HepG2 (cell line): ENCODE results near the gene LGALS16. TPM values are rescaled to one million over a fixed set of nuclear protein-coding genes. Genes with fewer than 3 reads are reported as not detected.

Source experiments
- ATAC-seq: fragments of 200-7000 bp; cut with Tn5 transposase; 3 replicates; pipeline ENCODE4 v1.9.1; 2020; ENCODE audit warnings: mild to moderate bottlenecking, moderate library complexity
- BruUV-seq: library from RNA; stranded (reverse); fragments of 400-500 nt; replicated peaks from 2 replicates; lab custom pipeline; 2021; lab: Mats Ljungman, UMichigan
- CTCF ChIA-PET: fragments of 300-600 bp; formaldehyde crosslinking; extraction: SDS; loops from one replicate; lab custom pipeline; 2021; ENCODE audit warnings: low total read pairs, inconsistent platforms, low intra/inter-chr PET ratio; lab: Yijun Ruan, JAX
- POLR2A ChIA-PET: fragments of 350-600 bp; sonication (Branson Sonifier 250); formaldehyde crosslinking; loops from one replicate; lab custom pipeline; 2020; ENCODE audit warnings: antibody characterized with exemption, inconsistent platforms; lab: Yijun Ruan, JAX
- DNase-seq: peaks from one replicate; pipeline ENCODE4 v3.0.0-alpha.2; 2015; ENCODE audit warnings: low spot score
- FAIRE-seq: peaks from 3 replicates; lab custom pipeline; 2011; peaks lifted over from hg19 to GRCh38; lab: Jason Lieb, UNC
- H2AFZ ChIP-seq: one replicate; pipeline ENCODE4 v1.6.1; 2011; ENCODE audit warnings: low read length, inconsistent platforms
- H3K27ac ChIP-seq: fragments of 300-600 bp; 3 replicates; pipeline ENCODE4 v1.8.0; 2011; ENCODE audit warnings: mixed run types, mild to moderate bottlenecking, mixed read lengths, low read length, inconsistent platforms; ENCODE audit not compliant: insufficient read depth; ENCODE audit errors: extremely low read length
- H3K27me3 ChIP-seq, 2 experiments: fragments of 200-600 bp in 1 of 2; 2 replicates in 1 of 2; 3 replicates in 1 of 2; pipeline versions ENCODE4 v1.6.0 to v1.8.0; 2011; ENCODE audit warnings: low read length in 2 of 2, mild to moderate bottlenecking in 2 of 2, moderate library complexity in 2 of 2, inconsistent platforms in 1 of 2; ENCODE audit not compliant: insufficient read depth in 2 of 2, control insufficient read depth in 1 of 2
- H3K36me3 ChIP-seq, 2 experiments: fragments of 200-600 bp in 1 of 2; replicated peaks in 1 of 2; 2 replicates in 1 of 2; 3 replicates in 1 of 2; pipeline versions ENCODE4 v1.5.1 to v1.8.0; 2011; ENCODE audit warnings: low read length in 2 of 2, inconsistent platforms in 1 of 2; ENCODE audit not compliant: insufficient read depth in 2 of 2, control insufficient read depth in 1 of 2
- H3K4me1 ChIP-seq: 2 replicates; pipeline ENCODE4 v1.5.1; 2012; ENCODE audit warnings: low read length, inconsistent platforms; ENCODE audit not compliant: insufficient read depth
- H3K4me2 ChIP-seq: 2 replicates; pipeline ENCODE4 v1.6.0; 2011; ENCODE audit warnings: low read depth, low read length, inconsistent platforms
- H3K4me3 ChIP-seq, 3 experiments: fragments of 200-600 bp in 1 of 3; sonication (generic), shearing (Covaris generic) in 1 of 3; replicated peaks in 1 of 3; 2 replicates each; pipeline ENCODE4 v1.5.1; 2011 to 2016; ENCODE audit warnings: low read length in 3 of 3, inconsistent platforms in 2 of 3, low read depth in 2 of 3, mild to moderate bottlenecking in 2 of 3, control low read depth in 1 of 3, mixed read lengths in 1 of 3; ENCODE audit not compliant: insufficient read depth in 1 of 3
- H3K79me2 ChIP-seq: one replicate; pipeline ENCODE4 v1.6.1; 2011; ENCODE audit warnings: low read length, inconsistent platforms; ENCODE audit not compliant: insufficient read depth
- H3K9ac ChIP-seq: 2 replicates; pipeline ENCODE4 v1.6.0; 2011; ENCODE audit warnings: mild to moderate bottlenecking, low read depth, low read length, inconsistent platforms; ENCODE audit not compliant: insufficient read depth
- H3K9me3 ChIP-seq: 2 replicates; pipeline ENCODE4 v1.5.1; 2012; ENCODE audit warnings: mild to moderate bottlenecking, low read length
- H4K20me1 ChIP-seq: 2 replicates; pipeline ENCODE4 v1.6.0; 2011; ENCODE audit warnings: inconsistent platforms, mild to moderate bottlenecking, low read length, moderate library complexity; ENCODE audit not compliant: insufficient read depth
- ZMAT5 ChIP-seq: sonication (generic); formaldehyde crosslinking; IDR thresholded peaks from 2 replicates; pipeline ENCODE4 v1.5.0; 2020; ENCODE audit warnings: mild to moderate bottlenecking, low read depth, missing genetic modification reagents, borderline replicate concordance
- WGBS: methylation state at CpG from one replicate; pipeline ENCODE4 v1.1.6; 2017; ENCODE audit warnings: low lambda C conversion rate; 5-methylcytosine and 5-hydroxymethylcytosine counted together
- in situ Hi-C: cut with HindIII; loops from 2 replicates; pipeline ENCODE4 v1.10.0; 2017; ENCODE audit warnings: low pct_unique_long_range_greater_than_20kb; ENCODE audit not compliant: extremely low pct_ligation_motif_present
- intact Hi-C: fragments of 100-400 bp; cut with micrococcal nuclease; formaldehyde crosslinking; loops from one replicate; pipeline ENCODE4 v1.10.0; 2022; ENCODE audit not compliant: unreplicated experiment
- polyA plus RNA-seq, 8 experiments: library from polyadenylated mRNA; depleted of rRNA in 3 of 8; stranded (reverse) in 7 of 8; unstranded in 1 of 8; fragments of >200 nt; fragmentation: Illumina TruSeq in 4 of 8; extraction: Trizol in 4 of 8; gene quantifications; 2 replicates each; pipeline versions ENCODE4 v1.2.1 to v1.2.3, GENCODE V29; 2011 to 2016; ENCODE audit warnings: low read depth in 4 of 8, missing spikeins in 1 of 8, mixed read lengths in 1 of 8; ENCODE audit not compliant: insufficient read depth in 1 of 8
- total RNA-seq, 5 experiments: library from RNA; depleted of rRNA; stranded (reverse); fragments of >200 nt; fragmentation: Illumina TruSeq; extraction: Trizol; gene quantifications; 2 replicates each; pipeline ENCODE4 v1.2.3, GENCODE V29; 2016; ENCODE audit warnings: low read depth in 1 of 5
- TF ChIP-seq, protein P1 (sequence below): sonication (generic); formaldehyde crosslinking; IDR thresholded peaks from 2 replicates; pipeline ENCODE4 v1.4.0; 2020; ENCODE audit warnings: missing genetic modification reagents, borderline replicate concordance

Gene LGALS16
- total and polyA plus RNA-seq, 2 of the 13 experiments (the other 11 are each of a cell fraction or from before 2014, with no cell fraction given): not detected

DNA sequence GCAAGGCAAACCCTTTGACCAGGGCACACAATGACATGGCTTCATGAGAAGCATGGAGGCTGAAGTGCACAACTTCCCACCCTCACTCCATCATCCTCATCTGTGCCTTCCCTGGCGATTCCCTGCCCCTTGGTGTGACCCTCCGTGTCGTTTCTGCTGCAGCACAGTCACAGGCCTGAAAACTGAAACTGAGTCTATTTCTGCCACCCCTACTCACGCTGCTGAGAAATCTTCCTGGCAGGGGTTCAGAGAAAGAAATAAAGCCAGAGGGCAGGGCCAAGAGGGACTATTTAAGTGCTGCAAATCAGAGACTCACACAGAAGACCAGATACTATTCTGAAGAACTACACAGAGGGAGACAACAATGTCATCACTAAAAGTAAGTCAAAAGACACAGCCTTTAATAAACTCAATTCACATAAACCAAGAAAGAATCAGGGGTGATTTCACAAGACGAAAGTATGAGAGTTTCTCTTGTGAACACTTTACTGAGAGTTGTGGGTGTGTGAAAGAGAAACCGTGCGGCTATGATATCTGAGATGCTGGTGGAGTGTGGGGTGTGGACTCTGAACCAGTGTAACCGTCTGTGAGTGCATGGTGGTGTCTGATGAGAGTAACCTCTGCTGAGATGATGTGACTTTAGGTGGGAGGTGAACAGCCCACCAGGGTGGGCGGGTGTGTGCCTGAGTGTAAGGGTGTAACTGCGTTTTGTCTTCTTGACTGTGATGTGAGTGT, 23.5 kb downstream of the LGALS16 start:
- H3K27me3 ChIP-seq: peaks cover 1 to 4% of the 10 kb centered on the region in 2 experiments; a peak in 2 of 5 replicates
- in situ Hi-C loops: no loop called here
- no peak for TF ChIP-seq ZMAT5 (CRISPR knock-in tag)
- TF ChIP-seq, protein P1, sequence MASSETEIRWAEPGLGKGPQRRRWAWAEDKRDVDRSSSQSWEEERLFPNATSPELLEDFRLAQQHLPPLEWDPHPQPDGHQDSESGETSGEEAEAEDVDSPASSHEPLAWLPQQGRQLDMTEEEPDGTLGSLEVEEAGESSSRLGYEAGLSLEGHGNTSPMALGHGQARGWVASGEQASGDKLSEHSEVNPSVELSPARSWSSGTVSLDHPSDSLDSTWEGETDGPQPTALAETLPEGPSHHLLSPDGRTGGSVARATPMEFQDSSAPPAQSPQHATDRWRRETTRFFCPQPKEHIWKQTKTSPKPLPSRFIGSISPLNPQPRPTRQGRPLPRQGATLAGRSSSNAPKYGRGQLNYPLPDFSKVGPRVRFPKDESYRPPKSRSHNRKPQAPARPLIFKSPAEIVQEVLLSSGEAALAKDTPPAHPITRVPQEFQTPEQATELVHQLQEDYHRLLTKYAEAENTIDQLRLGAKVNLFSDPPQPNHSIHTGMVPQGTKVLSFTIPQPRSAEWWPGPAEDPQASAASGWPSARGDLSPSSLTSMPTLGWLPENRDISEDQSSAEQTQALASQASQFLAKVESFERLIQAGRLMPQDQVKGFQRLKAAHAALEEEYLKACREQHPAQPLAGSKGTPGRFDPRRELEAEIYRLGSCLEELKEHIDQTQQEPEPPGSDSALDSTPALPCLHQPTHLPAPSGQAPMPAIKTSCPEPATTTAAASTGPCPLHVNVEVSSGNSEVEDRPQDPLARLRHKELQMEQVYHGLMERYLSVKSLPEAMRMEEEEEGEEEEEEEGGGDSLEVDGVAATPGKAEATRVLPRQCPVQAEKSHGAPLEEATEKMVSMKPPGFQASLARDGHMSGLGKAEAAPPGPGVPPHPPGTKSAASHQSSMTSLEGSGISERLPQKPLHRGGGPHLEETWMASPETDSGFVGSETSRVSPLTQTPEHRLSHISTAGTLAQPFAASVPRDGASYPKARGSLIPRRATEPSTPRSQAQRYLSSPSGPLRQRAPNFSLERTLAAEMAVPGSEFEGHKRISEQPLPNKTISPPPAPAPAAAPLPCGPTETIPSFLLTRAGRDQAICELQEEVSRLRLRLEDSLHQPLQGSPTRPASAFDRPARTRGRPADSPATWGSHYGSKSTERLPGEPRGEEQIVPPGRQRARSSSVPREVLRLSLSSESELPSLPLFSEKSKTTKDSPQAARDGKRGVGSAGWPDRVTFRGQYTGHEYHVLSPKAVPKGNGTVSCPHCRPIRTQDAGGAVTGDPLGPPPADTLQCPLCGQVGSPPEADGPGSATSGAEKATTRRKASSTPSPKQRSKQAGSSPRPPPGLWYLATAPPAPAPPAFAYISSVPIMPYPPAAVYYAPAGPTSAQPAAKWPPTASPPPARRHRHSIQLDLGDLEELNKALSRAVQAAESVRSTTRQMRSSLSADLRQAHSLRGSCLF: no peak
- H3K4me2 ChIP-seq: peak overlapping the region; percentile 50; the same call in 1 of the 2 replicates
- 7% methylated on average over 10 of the region's 10 CpGs for WGBS
- ATAC-seq (peak; percentile 48; the same call in 2 of the 3 replicates), DNase-seq (no peak), FAIRE-seq (no peak)
- ChIA-PET CTCF (no interaction called here), POLR2A (no interaction called here)
- peaks cover 26% of the 10 kb centered on the region for H3K4me1 ChIP-seq
- no peak overlapping the region for H2AFZ ChIP-seq
- H3K27ac ChIP-seq: no peak overlapping the region
- no peaks in the 10 kb centered on the region for H3K36me3 ChIP-seq
- no peaks in the 10 kb centered on the region for H3K9me3 ChIP-seq
- no peaks in the 10 kb centered on the region for H3K79me2 ChIP-seq
- intact Hi-C loops: loop anchor here (5.0 kb wide), 1 partner anchor 88 kb away; no protein-coding TSS in a partner anchor
- no peak overlapping the region for H3K9ac ChIP-seq
- no peak overlapping the region for H3K4me3 ChIP-seq
- H4K20me1 ChIP-seq: no peaks in the 10 kb centered on the region
- BruUV-seq: no TSS peak
